ENCODE data around the gene ICAM2.

Gene ICAM2

DNA sequence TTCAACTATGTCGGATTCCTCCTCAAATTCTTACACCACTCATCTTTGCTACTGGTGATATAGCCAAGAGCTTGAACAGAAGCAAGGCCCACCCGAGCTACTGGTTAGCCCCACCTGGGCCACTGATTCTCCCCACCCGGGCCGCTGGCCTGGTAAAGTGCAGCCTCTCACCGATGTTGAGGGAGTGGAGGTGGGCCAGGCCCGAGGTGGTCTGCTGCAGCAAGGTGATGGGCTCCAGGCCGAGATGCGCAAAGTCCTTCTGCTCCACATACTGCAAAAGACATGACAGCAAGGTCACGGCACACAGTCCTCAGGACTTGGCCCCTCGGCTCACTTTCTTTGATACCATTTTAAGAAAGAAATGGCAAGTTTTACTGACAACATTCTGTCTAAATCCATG, 32.7 kb upstream of the ICAM2 start:
- TF ChIP-seq, protein P1, sequence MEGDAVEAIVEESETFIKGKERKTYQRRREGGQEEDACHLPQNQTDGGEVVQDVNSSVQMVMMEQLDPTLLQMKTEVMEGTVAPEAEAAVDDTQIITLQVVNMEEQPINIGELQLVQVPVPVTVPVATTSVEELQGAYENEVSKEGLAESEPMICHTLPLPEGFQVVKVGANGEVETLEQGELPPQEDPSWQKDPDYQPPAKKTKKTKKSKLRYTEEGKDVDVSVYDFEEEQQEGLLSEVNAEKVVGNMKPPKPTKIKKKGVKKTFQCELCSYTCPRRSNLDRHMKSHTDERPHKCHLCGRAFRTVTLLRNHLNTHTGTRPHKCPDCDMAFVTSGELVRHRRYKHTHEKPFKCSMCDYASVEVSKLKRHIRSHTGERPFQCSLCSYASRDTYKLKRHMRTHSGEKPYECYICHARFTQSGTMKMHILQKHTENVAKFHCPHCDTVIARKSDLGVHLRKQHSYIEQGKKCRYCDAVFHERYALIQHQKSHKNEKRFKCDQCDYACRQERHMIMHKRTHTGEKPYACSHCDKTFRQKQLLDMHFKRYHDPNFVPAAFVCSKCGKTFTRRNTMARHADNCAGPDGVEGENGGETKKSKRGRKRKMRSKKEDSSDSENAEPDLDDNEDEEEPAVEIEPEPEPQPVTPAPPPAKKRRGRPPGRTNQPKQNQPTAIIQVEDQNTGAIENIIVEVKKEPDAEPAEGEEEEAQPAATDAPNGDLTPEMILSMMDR (IDR thresholded peaks at IDR 0.05; ENCODE audit: low read depth, low read length, missing control alignments), result no peak
- H3K4me3 ChIP-seq (ENCODE audit: low read depth, low read length), result no peak overlapping the region
- in situ Hi-C loops (cut with HindIII; ENCODE audit: low pct_ligation_motif_present, low sequenced_read_pairs), result no loop called here
- no peak for DNase-seq
- H3K36me3 ChIP-seq (replicated peaks), result peaks cover 15% of the 10 kb centered on the region
- no peaks in the 10 kb centered on the region for H3K27me3 ChIP-seq (replicated peaks)
- H3K27ac ChIP-seq, result no peak overlapping the region

DNA sequence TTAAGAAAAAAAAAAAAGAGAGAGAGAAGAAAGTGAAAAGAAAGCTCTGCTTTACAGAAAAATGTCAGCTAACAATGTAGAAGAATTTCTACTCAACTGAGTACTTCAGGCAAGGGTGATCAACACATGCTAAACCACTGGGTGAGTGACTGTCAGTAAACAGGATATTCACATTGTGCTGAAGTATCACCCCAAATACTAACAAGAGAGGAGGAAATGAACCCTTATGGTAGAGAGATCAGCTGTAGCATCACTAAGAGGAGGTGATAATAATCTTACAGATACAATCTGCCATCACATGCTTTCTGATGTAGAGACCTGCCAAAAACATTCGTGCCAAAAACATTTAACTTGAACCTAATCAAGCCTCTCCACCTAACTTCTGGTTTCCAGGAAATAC, 30.7 kb upstream of the ICAM2 start:
- H3K4me3 ChIP-seq (ENCODE audit: low read depth, low read length), result no peak overlapping the region
- no peaks in the 10 kb centered on the region for H3K27me3 ChIP-seq (replicated peaks)
- in situ Hi-C loops (cut with HindIII; ENCODE audit: low pct_ligation_motif_present, low sequenced_read_pairs), result no loop called here
- DNase-seq, result no peak
- TF ChIP-seq, protein P1 (IDR thresholded peaks at IDR 0.05; ENCODE audit: low read depth, low read length, missing control alignments), result no peak
- no peak overlapping the region for H3K27ac ChIP-seq
- peaks cover 13% of the 10 kb centered on the region for H3K36me3 ChIP-seq (replicated peaks)

DNA sequence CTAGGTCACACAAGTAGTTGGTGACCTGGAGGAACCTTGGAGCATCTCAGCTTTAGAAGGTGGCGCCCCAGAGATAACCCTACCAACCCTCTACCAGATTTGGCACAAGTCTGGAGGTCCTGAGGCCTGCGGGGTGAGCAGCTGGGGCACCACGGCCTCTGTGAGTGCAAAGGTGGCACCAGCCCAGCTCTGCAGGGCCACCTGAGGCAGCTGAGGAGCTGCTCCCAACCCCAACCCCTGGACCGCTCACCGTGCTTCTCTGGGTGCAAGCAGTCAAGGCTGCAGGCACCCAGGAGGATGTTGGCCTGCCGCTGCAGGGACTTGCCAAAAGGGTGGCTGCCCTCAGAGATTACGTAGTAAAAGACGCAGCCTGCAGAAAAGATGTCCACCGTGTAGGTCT, 28.4 kb upstream of the ICAM2 start:
- peaks cover 2% of the 10 kb centered on the region for H3K36me3 ChIP-seq (replicated peaks)
- no peak overlapping the region for H3K27ac ChIP-seq

DNA sequence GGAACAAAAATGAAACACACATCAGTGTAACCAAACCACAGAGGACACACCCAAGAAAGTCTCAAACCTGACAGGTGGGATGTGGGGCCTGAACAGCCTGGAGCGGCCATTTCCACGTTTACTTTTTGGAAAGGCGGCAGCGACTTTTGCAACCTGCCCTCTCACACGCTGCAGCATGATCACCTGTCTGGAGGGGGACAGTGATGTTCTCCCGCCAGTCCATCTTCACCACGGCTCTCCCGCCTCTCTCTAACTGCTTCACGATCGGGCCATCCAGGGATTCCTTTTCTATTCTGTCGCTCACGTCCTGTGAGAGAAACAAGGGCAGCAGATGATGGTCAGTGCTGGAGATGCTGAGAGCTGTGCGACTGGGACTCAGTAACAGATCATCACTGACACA, 24.7 kb upstream of the ICAM2 start:
- peaks cover 2% of the 10 kb centered on the region for H3K36me3 ChIP-seq (replicated peaks)
- H3K27me3 ChIP-seq (replicated peaks), result no peaks in the 10 kb centered on the region
- no peak for DNase-seq
- H3K4me3 ChIP-seq (ENCODE audit: low read depth, low read length), result no peak overlapping the region
- TF ChIP-seq, protein P1 (IDR thresholded peaks at IDR 0.05; ENCODE audit: low read depth, low read length, missing control alignments), result no peak
- H3K27ac ChIP-seq, result no peak overlapping the region
- in situ Hi-C loops (cut with HindIII; ENCODE audit: low pct_ligation_motif_present, low sequenced_read_pairs), result no loop called here

More for the DNA sequence above, 28.4 kb upstream of the ICAM2 start:
- DNase-seq, result no peak
- no peak overlapping the region for H3K4me3 ChIP-seq (ENCODE audit: low read depth, low read length)
- in situ Hi-C loops (cut with HindIII; ENCODE audit: low pct_ligation_motif_present, low sequenced_read_pairs), result no loop called here
- H3K27me3 ChIP-seq (replicated peaks), result no peaks in the 10 kb centered on the region
- TF ChIP-seq, protein P1 (IDR thresholded peaks at IDR 0.05; ENCODE audit: low read depth, low read length, missing control alignments), result no peak

DNA sequence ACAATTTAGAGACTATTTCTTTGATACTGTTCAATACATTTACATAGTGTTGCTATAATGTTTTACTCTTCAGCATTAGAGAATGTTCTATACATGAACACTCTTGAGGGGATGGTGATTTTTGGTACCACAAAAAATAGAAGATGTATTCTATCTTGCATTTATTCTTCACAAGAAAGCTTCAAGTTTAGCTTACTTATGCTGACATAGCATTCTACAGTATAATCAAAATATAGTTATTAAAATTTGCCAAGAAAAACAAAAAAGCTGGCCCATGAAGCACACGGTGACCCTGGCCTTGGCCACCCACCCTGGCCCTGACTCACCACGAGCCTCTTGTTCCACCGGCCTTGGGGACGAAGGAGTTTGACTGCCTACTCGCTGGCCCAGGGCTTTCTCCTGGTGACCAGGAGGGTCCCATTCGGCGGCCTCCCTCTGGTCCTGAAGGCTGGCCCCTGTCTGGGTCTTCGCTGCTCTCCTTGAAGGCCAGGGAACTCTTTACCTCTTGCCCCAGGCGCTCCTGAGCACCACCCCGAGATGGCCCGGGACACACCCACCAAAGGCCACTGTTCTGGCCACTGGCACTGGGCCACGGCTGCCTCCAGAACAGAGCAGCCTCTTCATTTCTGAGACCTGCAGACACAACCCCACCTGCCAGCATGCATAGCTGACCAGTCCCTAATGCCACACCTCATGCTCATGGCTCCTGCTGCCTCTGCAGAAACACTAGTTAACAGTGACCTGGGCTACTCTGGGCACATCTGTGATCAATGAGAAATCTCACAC, 22.5 kb upstream of the ICAM2 start:
- no peaks in the 10 kb centered on the region for H3K27me3 ChIP-seq (replicated peaks)
- no peak overlapping the region for H3K4me3 ChIP-seq (ENCODE audit: low read depth, low read length)
- no peak overlapping the region for H3K27ac ChIP-seq
- in situ Hi-C loops (cut with HindIII; ENCODE audit: low pct_ligation_motif_present, low sequenced_read_pairs), result no loop called here
- no peak for DNase-seq
- peaks cover 2% of the 10 kb centered on the region for H3K36me3 ChIP-seq (replicated peaks)
- TF ChIP-seq, protein P1 (IDR thresholded peaks at IDR 0.05; ENCODE audit: low read depth, low read length, missing control alignments), result no peak

DNA sequence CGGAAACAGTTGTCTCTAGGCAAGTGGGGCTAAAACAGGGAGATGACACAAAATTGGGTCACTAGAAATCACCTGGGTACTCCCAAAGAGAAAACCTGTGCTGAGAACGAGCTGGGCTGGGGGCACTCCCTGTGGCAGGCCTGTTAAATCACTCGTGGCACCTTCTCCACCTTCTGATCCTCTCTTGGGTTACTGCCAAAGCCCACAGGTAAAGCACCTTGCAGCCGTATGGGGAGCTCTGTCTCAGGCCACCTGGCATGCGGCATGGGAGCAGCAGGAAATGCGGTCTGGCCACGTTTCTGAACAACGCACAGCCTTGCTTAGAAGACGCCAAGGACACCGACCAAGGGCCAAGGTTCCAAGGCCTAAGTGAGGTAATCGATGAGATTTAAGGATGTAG, 21.5 kb upstream of the ICAM2 start:
- H3K27ac ChIP-seq, result no peak overlapping the region
- TF ChIP-seq, protein P1 (IDR thresholded peaks at IDR 0.05; ENCODE audit: low read depth, low read length, missing control alignments), result no peak
- H3K36me3 ChIP-seq (replicated peaks), result no peaks in the 10 kb centered on the region
- in situ Hi-C loops (cut with HindIII; ENCODE audit: low pct_ligation_motif_present, low sequenced_read_pairs), result no loop called here
- no peaks in the 10 kb centered on the region for H3K27me3 ChIP-seq (replicated peaks)
- no peak overlapping the region for H3K4me3 ChIP-seq (ENCODE audit: low read depth, low read length)
- DNase-seq, result no peak
